Stimulated activated CD4-positive, alpha-beta T cell treated with anti-CD3 and anti-CD28 coated beads, Interleukin-12 subunit alpha, Interleukin-12 subunit beta, amount 100 ng/mL, for 48 hours (primary cell): ENCODE results near the gene PLA2G3.

Experiments
- DNase-seq, 3 donors: peaks; one replicate each; pipeline ENCODE4 v3.0.0-alpha.2; 2020; ENCODE audit warnings: low read depth in 2 of 3, low spot score in 1 of 3

PLA2G3 gene

DNA sequence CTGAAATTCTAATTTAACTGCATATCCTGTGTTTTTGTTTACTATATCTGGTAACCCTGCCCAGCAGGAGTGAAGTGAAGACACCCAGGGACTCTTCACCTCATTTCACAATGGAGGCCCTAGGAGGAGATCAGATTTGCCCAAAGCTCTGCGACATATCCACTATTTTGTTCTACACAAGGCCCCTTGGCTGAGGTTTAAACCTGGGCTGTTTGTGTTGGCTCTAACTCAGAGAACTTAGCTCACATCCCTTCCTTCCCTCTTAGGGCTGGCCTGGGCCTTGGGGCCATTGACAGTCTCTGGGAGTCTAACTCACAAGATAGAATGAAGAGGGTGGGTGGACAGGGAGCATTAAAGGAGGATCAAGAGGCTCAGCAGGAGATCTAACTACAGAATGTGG, 8.2 kb upstream of the PLA2G3 start:
- no peak for DNase-seq

DNA sequence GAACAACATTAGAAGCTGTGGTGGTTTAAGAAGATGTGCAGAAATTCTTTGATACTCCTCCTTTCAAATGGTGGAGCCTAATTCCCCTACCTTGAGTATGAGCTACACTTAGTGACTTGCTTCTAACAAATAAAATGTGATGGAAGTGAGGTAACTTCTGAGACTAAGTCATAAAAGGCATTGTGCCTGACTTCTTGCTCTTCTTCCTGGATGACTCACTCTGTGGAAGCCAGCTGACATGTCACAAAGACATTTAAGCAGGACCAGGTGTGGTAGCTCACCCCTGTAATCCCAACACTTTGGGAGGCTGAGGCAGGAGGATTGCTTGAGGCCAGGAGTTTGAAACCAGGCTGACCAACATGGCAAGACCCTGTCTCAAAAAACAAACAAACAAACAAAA, 3.9 kb upstream of the PLA2G3 start:
- DNase-seq, result no peak

DNA sequence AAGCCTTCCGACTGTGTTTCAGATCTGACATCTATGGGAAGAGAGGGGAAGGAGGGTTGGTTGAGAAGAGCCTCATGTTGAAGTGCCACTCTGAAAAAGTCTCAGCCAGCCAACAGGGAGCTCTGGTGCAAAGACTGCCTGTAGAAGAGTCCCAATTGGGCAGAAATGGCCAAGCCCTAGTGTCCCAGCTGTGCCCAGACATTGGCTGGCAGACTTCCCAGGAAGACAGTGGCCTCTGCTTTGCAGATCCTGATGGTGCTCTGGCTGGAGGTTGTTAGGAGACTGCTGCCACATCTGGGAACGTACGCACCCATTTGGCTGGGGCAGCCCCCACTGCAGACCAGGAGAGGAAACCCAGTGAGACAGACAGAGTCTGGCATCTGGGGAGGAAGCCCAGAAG, 3.2 kb upstream of the PLA2G3 start:
- no peak for DNase-seq

DNA sequence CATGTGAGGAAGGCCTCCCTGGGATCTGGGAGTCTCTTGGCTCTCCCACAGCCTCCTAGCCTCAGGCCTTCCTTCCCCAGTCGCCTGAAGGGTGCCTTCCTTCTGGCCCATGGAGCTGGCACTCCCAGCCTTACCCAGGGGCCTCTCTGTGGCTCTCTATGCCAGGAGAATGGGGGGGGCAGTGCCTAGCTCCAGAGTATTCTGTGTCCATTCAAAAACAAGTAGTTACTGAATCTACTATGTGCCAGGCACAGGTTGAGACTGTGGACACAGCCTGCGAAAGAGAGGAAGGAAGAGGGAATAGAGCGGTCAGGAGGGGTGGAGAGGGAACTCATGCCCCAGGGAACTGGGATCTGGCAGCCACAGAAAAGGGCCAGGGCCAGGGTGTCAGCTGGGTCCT, 2.7 kb upstream of the PLA2G3 start:
- no peak for DNase-seq

DNA sequence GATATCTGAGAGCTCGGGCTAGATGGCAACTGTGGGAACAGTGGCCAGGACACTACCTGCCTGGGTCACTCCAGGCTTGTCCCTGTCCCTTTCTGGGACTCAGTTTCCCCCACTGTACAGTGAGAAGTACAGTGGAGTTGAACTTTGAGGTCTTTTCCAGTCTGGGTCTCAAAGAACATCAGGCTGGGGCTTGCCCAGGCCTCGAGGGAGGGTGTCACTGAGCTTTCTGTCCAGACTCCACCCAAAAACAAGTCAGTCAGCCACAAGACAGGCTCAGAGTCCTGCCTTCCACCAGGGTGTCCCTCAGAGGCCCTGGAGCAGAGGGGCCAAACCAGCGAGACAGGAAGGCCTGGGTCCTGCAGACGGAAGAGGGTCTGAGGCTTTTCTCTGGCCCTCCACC, 2.0 kb upstream of the PLA2G3 start:
- DNase-seq, result no peak

DNA sequence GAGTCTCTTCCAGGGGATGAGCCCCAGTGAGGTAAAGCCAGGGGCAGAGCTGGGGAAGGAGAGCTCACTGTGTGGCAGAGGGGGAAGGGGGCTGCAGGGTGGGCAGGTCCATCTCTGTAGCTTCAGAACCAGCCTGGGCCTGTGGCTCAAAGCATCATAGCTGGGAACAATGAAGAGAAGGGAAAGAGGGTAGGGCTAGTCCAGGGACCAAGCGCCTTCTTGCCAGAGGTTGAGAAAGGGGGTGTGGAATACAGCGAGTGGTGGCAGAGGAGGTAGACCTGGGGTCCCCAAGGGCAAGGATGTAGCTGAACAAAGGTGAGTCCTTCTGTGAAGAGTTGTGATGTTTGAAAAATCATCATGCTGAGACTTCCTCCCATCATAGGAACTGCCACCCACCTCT, 1.2 kb upstream of the PLA2G3 start:
- DNase-seq, result no peak

DNA sequence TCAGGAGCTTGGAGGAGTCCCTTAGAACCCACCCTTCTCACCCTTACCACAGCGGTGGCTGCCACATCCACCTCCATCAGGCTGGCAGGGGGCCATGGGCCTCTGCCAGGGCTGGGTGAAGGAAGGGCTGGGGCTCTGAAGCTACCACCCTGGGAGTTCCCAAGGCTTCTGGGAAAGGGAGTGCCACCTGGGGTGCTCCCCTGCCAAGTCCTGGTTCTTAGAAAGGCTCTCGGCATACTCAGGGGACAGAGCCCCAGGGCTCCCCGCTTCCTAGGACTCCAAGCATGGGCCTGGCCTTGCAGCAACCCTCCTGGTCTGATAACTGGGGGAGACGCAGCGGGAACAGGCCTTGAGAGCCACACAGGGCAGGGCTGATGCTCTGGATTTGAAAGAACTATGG, 438 bp upstream of the PLA2G3 start:
- no peak for DNase-seq

DNA sequence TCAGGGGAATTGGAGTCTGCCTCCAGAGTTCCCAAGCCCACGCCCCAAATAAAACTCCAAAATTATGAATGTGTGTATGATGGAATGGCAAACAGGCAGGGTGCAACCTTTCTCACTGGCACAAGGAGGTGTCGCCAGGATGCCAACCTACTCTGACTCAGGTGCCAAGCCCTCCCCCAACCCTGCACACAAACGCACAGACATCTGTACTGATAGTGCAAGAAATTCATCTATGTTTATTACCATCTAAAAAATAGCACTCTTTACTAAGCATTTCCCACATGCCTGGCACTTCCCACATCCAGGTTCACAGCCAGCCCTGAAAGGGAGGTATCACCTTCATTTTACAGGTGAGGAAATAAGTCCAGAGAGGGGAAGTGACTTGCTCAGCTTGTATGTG, 1.2 kb downstream of the PLA2G3 start:
- no peak for DNase-seq

DNA sequence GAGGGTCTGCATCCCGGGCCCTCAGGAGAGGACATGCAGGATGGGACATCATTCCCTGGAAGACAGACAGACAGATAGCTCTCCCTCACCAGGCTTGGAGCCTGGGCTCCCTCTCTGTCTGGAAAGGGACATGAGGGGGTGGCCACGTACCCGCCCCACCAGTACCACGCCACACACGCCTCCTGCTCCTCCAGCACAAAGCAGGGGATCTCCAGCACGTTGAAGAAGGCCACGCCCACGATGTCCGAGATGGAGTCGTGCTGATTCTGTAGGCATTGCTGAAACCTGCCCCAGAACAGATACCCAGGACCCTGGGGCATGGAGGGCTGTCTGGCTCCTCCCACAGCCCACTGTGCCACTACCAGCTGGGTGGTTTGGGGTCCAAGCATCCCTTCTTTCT, 2.2 kb downstream of the PLA2G3 start:
- no peak for DNase-seq

DNA sequence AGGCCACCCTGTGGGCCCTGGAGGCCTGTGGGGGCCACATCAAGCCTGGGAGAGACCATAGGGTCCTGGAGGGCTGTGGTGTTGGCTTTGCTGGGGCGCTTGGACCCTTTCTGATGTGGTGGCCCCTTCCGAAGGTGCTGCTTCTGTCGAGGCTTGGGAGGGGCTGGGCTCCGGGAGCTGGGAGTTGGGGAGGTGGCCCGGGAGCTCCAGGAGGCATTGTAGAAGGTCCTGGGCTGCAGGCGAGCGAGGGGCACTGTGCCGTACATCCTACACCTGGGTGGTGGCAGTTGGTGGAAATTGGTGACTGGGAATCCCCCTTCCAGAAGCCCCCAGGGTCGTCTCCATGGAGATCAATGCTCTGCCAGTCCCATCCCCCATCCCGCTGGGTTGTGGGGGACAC, 2.6 kb downstream of the PLA2G3 start:
- DNase-seq, result no peak

DNA sequence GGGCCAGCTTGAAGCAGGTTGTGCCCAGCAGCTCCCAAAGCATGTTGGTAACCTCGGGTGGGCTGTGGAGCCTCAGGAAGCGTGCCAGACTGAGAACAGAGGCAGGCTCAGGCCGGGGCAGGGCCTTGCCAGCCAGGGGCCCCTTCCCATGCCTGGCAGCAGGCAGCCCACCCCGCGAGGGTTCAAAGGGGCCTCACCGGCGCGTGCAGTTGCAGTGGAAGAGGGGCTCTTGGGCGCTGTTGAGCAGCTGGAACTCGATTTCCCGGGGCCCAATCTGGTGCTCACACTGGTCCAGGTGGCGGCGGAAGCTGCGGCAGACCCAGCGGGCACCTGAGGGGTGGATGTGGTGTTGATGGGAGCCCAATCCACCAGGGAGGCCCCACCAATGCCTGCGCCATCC, 3.6 kb downstream of the PLA2G3 start:
- DNase-seq, result no peak

DNA sequence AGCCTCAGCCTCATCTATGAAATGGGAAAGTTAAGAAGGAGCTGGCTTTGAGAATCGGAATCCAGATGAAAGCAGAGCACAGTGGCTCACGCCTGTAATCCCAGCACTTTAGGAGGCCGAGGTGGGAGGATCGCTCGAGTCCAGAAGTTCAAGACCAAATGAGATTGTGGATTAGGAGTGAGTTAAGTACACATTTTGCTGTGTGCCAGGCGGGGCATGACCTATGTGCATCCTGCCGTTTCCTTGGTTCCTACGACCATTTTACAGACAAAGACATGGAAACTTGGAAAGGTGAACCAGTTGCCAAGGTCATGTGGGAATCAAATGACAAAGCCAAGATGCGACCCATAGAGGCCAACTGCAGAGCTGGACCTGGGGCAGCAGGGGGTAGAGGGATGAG, 4.2 kb downstream of the PLA2G3 start:
- no peak for DNase-seq

DNA sequence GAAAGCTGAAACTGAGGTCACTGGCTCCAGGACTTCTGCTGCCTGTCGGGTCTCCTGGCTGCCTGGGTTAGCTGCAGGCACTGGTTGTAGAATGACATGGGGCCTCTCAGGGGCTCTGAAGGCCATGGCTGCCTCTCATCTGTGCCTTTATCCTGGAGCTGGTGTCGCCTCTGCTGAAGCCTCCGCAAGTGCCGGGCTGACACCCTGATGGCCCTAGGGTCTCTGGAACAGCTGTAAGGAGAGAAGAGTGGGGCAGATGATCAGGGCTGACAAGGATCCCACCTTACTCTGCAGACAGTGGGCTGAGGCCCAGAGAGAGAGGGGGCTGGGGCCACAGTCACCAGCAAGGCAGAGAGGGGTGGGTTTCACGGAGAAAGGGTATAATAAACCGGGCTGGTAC, 4.6 kb downstream of the PLA2G3 start:
- no peak for DNase-seq

DNA sequence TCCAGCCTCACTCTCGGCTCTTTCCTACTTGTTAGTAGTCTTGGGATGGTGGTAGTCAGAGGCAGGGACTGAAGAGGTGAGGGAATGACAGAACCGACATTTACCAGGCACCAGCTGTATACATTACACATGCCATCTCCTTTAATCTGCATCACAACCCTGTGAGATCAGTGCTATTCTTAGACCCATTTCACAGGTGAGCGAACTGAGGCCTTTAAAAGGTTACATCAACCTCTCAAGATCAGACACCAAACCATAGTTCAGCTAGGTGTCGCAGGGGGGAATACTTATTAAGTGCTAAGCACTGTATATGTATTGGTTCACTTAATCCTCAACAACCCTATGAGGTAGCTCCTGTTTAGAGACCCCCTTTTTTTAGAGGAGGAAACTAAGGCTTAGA, 5.6 kb downstream of the PLA2G3 start:
- no peak for DNase-seq

DNA sequence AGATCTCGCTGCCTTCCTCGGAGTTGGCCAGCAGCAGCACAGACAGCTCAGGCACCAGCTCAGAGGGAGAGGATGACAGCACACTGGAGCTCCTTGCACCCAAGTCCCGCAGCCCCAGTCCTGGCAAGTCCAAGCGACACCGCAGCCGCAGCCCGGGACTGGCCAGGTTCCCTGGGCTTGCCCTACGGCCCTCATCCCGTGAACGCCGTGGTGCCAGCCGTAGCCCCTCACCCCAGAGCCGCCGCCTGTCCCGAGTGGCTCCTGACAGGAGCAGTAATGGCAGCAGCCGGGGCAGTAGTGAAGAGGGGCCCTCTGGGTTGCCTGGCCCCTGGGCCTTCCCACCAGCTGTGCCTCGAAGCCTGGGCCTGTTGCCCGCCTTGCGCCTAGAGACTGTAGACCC, 6.4 kb downstream of the PLA2G3 start:
- no peak for DNase-seq

DNA sequence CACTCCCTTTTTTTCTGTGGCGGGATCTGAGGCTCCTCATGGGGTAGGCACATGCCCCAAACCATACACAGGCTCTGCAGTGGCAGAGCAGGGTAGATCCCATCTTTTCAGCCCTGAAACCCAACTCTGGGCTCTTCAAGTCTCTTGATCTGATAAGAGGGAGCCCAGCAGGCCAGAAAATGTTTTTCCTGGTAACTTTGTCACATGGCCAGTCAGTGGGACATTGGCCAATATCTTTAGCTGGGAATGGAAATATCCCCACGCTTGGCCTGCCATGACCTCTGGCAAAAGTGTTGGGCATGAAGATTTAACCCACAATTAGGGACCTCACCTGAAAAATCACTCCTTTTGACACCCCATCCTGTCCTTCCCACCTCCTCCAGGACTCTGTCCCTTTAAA, 9.4 kb downstream of the PLA2G3 start:
- no peak for DNase-seq

DNA sequence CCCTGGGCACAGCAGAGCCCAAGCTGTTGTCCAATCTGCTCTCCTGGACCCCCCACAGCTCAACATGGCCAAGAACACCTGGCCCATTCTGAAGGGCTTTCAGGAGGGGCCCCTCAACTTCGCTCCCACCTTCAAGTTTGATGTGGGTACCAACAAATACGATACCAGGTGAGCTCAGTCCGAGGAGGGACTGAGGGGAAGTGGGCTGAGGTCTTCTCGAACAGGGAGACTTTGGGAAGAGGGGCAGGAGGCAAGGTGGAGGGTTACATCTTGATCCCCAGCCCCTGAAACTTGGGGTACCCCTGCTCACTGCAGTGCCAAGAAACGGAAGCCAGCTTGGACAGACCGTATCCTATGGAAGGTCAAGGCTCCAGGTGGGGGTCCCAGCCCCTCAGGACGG, 12.2 kb downstream of the PLA2G3 start:
- no peak for DNase-seq

DNA sequence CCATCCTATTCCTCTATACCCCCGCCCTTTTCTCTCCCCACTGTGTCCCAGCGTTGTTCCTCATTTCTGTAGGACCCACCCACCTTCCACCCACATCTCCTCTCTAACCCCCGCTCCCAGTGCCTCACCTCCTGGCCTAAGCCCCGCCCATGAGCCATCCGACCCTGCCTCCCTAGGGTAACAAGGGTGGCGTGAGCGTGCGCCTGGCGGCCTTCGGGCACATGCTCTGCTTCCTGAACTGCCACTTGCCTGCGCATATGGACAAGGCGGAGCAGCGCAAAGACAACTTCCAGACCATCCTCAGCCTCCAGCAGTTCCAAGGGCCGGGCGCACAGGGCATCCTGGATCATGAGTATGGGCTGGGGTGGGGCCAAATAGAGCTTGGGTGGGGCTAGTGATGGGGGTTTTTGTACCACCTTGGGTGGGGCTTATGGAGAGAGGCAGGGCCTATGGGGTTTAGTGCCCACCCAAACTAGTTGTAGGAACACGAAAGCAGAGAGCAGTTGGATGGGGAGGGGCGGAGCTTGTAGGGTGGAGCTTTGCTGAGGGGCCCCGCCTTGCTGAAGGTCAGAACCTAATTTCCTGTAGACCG, 13.0 kb downstream of the PLA2G3 start:
- DNase-seq, result no peak

DNA sequence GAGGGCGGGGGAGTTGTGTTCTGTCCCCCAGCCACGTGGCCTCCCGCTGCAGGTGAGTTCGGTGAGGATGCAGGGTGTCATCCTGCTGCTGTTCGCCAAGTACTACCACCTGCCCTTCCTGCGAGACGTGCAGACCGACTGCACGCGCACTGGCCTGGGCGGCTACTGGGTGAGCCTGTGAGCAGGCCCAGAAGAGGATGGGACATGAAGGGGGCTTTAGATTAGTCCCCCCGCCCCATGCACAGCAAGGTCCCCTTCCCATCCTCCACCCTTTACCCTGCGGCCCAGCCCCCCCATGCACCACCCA, 13.5 kb downstream of the PLA2G3 start:
- no peak for DNase-seq

DNA sequence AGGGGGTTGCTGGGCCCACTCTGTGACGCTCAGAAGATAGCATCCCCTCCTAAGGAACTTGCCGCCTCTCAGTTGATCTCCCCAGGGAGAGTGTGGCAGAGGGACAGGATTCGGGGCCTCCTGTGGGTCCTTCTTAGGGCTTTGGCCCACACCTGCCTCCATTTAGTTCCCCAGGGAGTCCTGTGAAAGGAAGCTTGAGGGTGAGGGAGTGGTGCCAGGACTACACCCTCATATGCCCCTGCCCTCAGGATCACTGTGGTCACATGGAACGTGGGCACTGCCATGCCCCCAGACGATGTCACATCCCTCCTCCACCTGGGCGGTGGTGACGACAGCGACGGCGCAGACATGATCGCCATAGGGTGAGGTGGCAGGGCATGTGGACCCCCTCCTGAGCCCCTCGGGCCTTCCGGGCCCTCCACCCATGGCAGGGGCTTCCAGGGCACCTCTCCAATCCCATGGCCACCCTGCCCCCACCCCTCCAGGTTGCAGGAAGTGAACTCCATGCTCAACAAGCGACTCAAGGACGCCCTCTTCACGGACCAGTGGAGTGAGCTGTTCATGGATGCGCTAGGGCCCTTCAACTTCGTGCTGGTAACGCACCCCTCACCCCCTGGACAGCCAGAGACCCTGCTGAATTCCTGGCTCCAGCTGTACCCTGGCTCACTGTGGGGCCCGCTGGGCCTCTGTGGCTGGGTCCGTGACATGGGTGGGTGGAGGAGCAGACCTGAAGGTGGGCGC, 14.0 kb downstream of the PLA2G3 start:
- DNase-seq, result no peak

DNA sequence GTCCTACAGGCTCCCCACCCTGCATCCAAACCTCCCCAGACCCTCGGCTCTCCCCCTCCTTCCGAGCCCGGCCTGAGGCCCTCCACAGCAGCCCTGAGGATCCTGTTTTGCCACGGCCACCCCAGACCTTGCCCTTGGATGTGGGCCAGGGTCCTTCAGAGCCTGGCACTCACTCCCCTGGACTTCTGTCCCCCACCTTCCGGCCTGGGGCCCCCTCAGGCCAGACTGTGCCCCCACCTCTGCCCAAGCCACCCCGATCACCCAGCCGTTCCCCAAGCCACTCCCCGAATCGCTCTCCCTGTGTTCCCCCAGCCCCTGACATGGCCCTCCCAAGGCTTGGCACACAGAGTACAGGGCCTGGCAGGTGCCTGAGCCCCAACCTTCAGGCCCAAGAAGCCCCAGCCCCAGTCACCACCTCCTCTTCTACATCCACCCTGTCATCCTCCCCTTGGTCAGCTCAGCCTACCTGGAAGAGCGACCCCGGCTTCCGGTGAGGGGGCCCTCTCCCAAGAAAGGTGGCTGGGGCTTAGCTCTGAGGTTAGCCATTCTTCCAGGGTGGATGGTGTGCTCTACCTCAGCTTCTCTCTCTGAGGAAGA, 14.7 kb downstream of the PLA2G3 start:
- no peak for DNase-seq

DNA sequence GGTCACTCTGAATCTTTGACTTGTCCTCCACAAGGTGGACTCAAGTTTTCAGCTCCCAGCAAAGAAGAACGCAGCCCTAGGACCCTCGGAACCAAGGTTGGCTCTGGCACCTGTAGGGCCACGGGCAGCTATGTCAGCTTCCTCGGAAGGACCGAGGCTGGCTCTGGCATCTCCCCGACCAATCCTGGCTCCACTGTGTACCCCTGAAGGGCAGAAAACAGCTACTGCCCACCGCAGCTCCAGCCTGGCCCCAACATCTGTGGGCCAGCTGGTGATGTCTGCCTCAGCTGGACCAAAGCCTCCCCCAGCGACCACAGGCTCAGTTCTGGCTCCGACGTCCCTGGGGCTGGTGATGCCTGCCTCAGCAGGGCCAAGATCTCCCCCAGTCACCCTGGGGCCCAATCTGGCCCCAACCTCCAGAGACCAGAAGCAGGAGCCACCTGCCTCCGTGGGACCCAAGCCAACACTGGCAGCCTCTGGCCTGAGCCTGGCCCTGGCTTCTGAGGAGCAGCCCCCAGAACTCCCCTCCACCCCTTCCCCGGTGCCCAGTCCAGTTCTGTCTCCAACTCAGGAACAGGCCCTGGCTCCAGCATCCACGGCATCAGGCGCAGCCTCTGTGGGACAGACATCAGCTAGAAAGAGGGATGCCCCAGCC, 15.4 kb downstream of the PLA2G3 start:
- DNase-seq, result no peak

DNA sequence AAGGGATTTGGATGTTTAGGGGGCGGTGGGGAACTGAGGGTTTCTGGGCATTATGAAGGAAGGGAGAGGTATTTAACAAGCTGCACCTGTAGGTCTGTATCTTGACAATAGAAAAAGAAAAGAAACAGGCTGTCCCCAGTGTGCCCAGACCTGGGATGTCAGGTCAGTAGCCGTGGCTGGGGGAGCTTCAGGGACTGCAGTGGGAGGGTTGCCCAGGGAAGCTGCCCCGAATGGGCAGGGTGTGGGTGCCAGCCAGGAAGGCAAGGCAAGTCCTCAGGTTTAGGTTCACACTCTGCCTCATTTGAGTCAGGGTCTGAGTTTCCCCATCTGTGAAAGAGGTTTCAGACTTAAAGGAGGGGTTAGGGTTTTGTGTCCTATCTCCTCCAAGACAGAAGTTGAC, 16.0 kb downstream of the PLA2G3 start:
- no peak for DNase-seq
